ENCODE data around the gene SGTA.

GRCh38 chr19:2743099-2743498 is 40.0 kb downstream of the SGTA start:
- TF ChIP-seq POLR2A (IDR thresholded peaks at IDR 0.05) (no peak), CTCF (IDR thresholded peaks at IDR 0.05) (no peak)

Measured in thyroid gland (tissue), 4 donors.